Germinal center (tissue), 1 donor: ENCODE measurements around the gene SLC39A13.

ENCODE experiments used
- DNase-seq: peaks from one replicate; pipeline ENCODE4 v3.0.0; 2012; ENCODE audit warnings: mixed read lengths, low spot score

The SLC39A13 gene

GRCh38 chr11:47403135-47403534, 5.3 kb upstream of the SLC39A13 start:
- no peak for DNase-seq

DNA sequence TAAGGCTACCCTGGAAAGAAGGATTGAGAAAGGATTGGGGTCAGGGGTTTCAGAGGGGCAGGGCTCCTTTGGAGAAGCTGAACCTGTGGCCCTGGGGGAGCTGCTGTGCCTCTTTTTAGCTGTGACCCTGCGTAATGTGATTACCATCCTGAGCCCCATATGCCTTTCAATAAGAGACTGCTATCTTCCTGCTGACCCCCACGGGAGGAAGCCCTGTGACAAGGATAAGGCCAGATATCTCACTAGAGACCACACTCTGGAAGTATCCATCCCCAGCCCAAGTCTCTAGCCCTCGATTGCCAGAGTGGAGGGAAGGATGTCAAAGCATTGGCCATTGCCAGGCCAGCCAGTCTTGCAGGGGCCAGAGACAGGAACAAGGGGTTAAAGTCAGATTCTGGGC, 4.8 kb upstream of the SLC39A13 start:
- DNase-seq, result no peak

- DNase-seq, result no peak
Observed at GRCh38 chr11:47406896-47407745, 1.3 kb upstream of the SLC39A13 start.

GRCh38 chr11:47408598-47409439, 429 bp downstream of the SLC39A13 start:
- DNase-seq, result no peak

DNA sequence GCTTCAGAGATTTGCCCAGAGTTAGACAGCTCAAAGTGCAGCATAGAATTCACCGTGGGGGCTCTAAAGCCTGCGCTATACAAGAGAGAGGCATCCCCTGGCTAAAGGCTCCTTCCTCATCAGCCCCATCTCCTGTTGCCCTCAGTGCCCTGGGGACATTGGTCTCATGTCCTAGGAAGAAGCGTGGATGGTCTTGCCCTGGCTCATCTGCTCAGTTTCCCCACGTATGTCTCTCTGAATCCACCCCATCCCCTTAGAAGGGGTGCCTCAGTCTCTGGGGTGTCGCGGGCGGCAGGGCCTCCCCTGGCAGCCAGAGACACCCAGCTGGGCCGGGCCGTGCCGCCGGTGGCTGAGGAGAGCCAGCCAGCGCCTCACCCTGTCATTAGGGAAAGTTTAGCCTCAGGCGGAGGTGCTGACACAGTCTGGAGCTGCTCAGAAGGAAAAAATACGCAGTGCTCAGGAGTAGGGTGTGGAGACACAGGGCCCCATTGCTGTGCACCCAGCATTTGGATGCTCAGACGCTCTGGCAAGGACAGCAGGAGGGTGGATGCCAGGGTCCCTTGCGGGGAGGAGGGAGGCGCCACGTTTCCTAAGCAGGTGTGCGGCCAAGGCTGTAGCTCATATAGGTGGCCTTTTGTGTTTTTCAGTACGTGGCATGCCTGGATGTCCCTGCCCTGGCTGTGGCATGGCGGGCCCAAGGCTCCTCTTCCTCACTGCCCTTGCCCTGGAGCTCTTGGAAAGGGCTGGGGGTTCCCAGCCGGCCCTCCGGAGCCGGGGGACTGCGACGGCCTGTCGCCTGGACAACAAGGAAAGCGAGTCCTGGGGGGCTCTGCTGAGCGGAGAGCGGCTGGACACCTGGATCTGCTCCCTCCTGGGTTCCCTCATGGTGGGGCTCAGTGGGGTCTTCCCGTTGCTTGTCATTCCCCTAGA, 1.3 kb downstream of the SLC39A13 start:
- no peak for DNase-seq

DNA sequence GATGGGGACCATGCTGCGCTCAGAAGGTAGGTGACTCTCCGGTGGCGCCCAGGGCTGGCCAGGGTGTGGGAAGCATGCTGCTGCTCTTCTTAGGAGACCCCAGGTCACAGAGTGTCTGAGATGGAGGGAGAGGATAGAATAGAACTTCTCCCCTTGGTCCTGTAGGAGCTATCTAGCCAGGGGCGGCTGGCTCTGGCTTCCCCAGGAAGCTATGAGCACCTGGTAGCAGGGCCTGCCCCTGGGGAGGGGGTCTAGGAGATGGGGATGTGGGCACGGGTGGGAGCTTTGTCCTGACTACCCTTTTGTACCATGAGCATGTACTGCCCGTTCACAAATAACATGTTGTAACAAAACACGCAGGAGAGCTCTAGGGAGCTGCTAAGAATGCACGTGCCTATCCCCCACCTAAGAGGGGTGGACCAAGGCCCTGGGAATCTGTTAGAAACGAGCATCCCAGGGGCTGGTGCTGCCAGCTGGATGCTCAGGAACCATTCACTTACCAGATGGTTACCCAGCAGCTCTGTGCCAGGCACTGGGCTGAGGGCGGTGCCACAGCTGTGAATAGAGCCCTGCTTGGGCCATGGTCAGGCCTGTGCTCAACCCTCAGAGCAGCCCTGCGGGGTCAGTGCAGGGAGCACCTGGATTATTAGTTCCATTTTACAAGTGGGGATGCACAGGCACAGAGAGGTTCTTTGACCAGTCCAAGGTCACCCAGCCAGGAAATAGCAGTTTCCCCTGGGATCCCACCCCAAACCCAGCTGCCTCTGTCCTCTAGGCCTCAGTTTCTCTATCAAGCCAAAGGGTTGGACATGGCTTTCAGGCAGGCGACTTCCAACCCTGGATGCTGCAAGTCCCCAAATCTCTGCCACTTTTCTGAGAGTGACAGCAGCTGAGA, 2.2 kb downstream of the SLC39A13 start:
- no peak for DNase-seq

- DNase-seq, result peak; percentile 65
Observed at GRCh38 chr11:47411884-47412746, 3.7 kb downstream of the SLC39A13 start.

DNA sequence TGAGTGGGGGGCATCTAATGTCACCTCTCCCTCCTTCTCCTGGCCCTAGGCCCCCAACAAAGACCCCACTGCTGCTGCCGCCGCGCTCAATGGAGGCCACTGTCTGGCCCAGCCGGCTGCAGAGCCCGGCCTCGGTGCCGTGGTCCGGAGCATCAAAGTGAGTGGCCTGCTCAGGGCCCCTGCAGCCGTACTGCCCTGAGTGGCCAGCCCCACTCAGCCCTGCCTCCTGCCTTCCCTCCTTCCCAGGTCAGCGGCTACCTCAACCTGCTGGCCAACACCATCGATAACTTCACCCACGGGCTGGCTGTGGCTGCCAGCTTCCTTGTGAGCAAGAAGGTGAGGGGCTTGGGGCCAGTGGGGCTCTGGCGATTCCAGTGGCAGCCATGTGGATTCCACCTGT, 5.0 kb downstream of the SLC39A13 start:
- DNase-seq, result no peak

DNA sequence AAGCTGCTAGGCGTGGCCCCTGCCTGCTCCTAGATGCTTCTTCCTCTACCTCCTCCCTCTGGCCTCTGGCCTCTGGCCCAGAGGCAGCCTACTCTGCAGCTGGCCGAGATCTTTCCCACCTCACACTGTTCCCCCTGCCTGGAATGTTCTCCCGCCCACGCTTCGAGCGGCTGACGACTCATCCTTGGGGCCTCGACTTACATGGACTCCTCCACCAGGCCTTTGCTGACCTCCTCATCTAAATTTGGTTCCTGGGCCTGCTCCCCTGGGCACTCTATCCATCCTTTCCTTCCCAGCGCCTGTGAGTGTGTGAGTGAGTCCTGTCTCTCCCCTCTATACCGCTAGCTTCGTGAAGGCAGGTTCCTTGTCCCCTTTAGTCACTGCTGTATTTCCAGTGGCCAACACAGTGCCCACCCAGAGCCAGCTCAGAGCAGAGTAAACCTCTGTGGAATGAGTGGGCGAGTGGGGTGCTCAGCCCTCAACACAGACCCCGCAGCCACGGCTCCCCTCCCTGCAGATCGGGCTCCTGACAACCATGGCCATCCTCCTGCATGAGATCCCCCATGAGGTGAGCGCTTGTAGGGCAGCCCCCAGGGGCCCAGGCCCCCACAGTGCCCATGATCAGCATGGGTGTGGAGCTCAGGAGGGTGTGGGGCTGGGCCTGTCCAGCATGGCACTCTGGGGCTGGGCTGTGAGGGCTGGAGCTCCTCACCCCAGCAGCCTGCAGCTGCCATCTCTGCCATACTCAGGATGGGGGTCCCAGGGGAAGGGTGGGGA, 5.7 kb downstream of the SLC39A13 start:
- DNase-seq, result no peak

GRCh38 chr11:47414685-47415070, 6.3 kb downstream of the SLC39A13 start:
- DNase-seq, result no peak

DNA sequence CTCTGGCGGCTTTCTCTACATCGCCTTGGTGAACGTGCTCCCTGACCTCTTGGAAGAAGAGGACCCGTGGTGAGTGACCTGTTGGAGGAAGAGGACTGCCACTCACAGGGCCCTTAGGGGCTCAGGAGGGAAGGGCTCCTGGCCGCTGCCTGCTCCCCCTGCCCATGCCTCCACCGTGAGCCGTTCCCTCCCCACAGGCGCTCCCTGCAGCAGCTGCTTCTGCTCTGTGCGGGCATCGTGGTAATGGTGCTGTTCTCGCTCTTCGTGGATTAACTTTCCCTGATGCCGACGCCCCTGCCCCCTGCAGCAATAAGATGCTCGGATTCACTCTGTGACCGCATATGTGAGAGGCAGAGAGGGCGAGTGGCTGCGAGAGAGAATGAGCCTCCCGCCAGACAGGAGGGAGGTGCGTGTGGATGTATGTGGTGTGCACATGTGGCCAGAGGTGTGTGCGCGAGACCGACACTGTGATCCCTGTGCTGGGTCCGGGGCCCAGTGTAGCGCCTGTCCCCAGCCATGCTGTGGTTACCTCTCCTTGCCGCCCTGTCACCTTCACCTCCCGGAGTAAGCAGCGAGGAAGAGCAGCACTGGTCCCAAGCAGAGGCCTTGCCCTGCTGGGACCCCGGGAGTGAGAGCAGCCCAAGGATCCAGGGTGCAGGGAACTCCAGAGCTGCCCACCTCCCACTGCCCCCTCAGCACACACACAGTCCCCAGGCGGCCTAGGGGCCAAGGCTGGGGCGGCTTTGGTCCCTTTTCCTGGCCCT, 6.9 kb downstream of the SLC39A13 start:
- no peak for DNase-seq

DNA sequence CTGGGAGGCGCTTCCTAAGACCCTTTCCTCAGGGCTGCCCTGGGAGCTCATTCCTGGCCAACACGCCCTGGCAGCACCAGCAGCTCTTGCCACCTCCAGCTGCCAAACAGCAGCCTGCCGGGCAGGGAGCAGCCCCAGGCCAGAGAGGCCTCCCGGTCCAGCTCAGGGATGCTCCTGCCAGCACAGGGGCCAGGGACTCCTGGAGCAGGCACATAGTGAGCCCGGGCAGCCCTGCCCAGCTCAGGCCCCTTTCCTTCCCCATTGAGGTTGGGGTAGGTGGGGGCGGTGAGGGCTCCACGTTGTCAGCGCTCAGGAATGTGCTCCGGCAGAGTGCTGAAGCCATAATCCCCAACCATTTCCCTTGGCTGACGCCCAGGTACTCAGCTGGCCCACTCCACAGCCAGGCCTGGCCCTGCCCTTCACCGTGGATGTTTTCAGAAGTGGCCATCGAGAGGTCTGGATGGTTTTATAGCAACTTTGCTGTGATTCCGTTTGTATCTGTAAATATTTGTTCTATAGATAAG, 7.6 kb downstream of the SLC39A13 start:
- DNase-seq, result no peak

- no peak for DNase-seq
Observed at GRCh38 chr11:47417712-47418111, 9.3 kb downstream of the SLC39A13 start.

GRCh38 chr11:47418454-47419259, 10.3 kb downstream of the SLC39A13 start:
- no peak for DNase-seq

DNA sequence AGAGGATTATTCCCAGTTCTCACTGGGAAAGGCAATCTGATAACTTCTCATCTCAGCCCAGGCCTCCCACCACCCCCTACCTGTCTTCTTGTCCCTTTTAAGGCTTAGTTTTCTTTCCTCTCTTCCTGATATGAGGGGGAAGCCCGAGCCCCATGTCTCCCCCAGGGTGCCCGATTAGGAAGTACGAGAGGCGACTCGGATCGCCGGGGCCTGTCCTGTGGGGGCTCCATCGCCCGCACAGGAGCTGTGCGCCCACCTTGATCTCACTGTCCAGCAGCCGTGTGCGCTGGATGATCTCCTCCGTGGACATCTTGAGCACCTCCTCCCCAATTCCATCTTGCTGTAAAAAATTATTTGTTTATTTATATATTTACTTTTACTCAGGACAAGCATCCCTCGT, 17.2 kb downstream of the SLC39A13 start:
- no peak for DNase-seq

DNA sequence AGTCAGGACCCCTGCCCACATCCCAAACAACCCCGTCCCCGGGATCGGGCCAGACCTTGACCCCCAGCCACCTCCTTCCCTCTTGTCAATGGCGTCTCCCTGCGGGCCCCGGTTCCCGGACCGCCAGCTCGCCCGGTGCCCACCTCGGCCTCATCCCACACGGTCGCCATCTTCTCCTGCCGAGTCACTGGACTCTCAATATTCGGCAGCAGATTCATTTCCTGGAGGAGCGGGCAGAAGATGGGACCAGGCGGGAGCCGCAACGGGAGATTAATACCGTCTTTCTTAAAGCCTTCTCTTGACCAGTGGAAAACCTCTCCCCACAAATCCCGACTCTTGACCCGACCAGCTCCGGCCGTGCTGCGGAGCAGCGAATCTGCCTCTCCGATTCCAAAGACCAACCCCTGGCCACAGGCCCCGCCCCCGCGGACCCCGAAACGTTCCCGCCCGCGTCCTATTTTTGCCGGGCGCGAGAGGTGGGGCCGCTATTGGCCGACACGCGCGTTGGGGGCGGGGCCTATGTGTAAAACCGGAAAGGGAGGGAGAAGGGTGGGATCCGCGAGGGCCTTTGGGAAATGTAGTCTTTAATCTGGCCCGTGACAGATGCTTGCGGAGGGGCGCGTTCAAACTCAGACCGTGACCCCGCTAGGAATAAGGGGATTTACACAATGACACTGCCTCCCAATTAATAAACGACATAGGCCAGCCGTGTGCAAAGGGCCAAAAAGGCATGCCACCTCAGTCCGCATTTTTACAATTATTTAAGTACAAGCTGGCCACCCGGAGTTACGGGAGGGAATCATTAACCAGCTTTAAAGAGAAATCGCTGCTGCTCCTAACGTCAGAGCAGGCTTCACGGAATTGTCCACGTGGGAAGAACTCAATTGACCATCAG, 17.9 kb downstream of the SLC39A13 start, which contains the start of gene PSMC3:
PSMC3 (minus strand) TSS at position 378 of the 895 bp plus-strand sequence; CDS start at position 218, 160 bp downstream.
- DNase-seq, result peak; percentile 95
